ENCODE measurements around the gene DCANP1. TPM values are rescaled to one million over a fixed set of nuclear protein-coding genes. Genes with fewer than 3 reads are reported as not detected.

The DCANP1 gene, protein sequence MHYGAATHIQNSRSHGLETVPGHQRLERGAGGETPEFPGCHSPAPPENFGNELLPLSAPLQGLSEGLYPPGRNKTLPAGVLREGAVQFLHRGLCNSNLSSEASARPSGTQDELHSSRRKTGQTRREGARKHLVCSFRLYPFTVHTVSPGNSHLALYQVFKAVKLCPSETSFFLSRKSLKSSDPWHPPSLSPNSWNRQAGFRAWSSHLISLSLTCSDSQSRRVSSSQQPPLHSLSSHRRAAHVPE
- total RNA-seq (2022; extraction: Qiagen RNA extraction; ENCODE audit: low read depth) = not detected in 5 replicates

GRCh38 chr5:135447298-135447929 lies at the start of gene DCANP1:
Gene DCANP1, minus strand, starts transcription at chr5:135447348. Its CDS starts 240 bp downstream, at chr5:135447108.

GRCh38 chr5:135452321-135453030 lies 5.3 kb upstream of the DCANP1 start, which contains the start of gene TIFAB:
Gene TIFAB, minus strand, starts transcription at chr5:135452351. Its CDS starts 2,412 bp downstream, at chr5:135449939.

GRCh38 chr5:135398855-135399793 lies 48.0 kb downstream of the DCANP1 start, which contains the start of gene MACROH2A1:
Gene MACROH2A1, minus strand, starts transcription at chr5:135399231. Its CDS starts 10,138 bp downstream, at chr5:135389093.

Other genes with a start within 250 kb of the DCANP1 start
- gene MACROH2A1, start 48.1 kb downstream of the DCANP1 start, total RNA-seq (2022; extraction: Qiagen RNA extraction; ENCODE audit: low read depth) = 177 to 211 TPM (median 202 TPM) in 5 replicates
- not detected in 5 replicates for gene TIFAB, start 5.0 kb upstream of the DCANP1 start, total RNA-seq (2022; extraction: Qiagen RNA extraction; ENCODE audit: low read depth)
- not detected in 5 replicates for gene NEUROG1, start 88.6 kb upstream of the DCANP1 start, total RNA-seq (2022; extraction: Qiagen RNA extraction; ENCODE audit: low read depth)
- gene CXCL14, start 131.6 kb upstream of the DCANP1 start, total RNA-seq (2022; extraction: Qiagen RNA extraction; ENCODE audit: low read depth) = 0.07 to 0.14 TPM (median 0.07 TPM) in 3 of 5 replicates, not detected in the others

Measured in A549 treated with RU486 at 1 μM for 4 hours (cell line).